ENCODE measurements around the gene CATSPERB. TPM values are rescaled to one million over a fixed set of nuclear protein-coding genes. Genes with fewer than 3 reads are reported as not detected.

CATSPERB gene
- total and polyA plus RNA-seq, 8 donors: 0.31 to 56.5 (median 3.5) TPM

GRCh38 chr14:91732859-91733477, 1.1 kb upstream of the CATSPERB start:
- Histone ChIP-seq H3K4me1 (peaks cover 0 to 4% (median 0%) of the 10 kb centered on the region in 4 donors), H3K27me3 (no peaks in the 10 kb centered on the region), H3K9me3 (no peaks in the 10 kb centered on the region), H3K36me3 (no peaks in the 10 kb centered on the region), H3K27ac (no peak overlapping the region), H3K4me3 (no peak overlapping the region)
- TF ChIP-seq POLR2AphosphoS5 (IDR thresholded peaks at IDR 0.05) (no peak), POLR2A (IDR thresholded peaks at IDR 0.05) (no peak), CTCF (IDR thresholded peaks at IDR 0.05) (no peak), EP300 (IDR thresholded peaks at IDR 0.05) (no peak)
- intact Hi-C loops (cut with DNase I; ENCODE audit: low total_unique reads): no loop called here
- 41 to 66% (median 54%) methylated on average over 2 of the region's 2 CpGs for WGBS, 5 donors
- DNase-seq: no peak

GRCh38 chr14:91732439-91732838, 553 bp upstream of the CATSPERB start:
- DNase-seq: no peak
- Histone ChIP-seq H3K9me3 (no peaks in the 10 kb centered on the region), H3K36me3 (no peaks in the 10 kb centered on the region), H3K4me3 (no peak overlapping the region), H3K27me3 (no peaks in the 10 kb centered on the region), H3K4me1 (peaks cover 0 to 4% (median 0%) of the 10 kb centered on the region in 4 donors), H3K27ac (no peak overlapping the region)
- no peak for TF ChIP-seq POLR2AphosphoS5 (IDR thresholded peaks at IDR 0.05)
- intact Hi-C loops (cut with DNase I; ENCODE audit: low total_unique reads): no loop called here
- WGBS, 5 donors: 73 to 81% (median 78%) methylated on average over 5 of the region's 5 CpGs

GRCh38 chr14:91731018-91731417, 868 bp downstream of the CATSPERB start:
- Histone ChIP-seq H3K9me3 (no peaks in the 10 kb centered on the region), H3K36me3 (no peaks in the 10 kb centered on the region), H3K4me3 (no peak overlapping the region), H3K27ac (no peak overlapping the region), H3K27me3 (no peaks in the 10 kb centered on the region), H3K4me1 (peaks cover 0 to 4% (median 0%) of the 10 kb centered on the region in 4 donors)
- WGBS, 5 donors: 26 to 60% (median 33%) methylated on average over 2 of the region's 2 CpGs
- TF ChIP-seq POLR2AphosphoS5 (IDR thresholded peaks at IDR 0.05) (peak in 1 of 3 donors; percentile 18), CTCF (IDR thresholded peaks at IDR 0.05) (no peak)
- intact Hi-C loops (cut with DNase I; ENCODE audit: low total_unique reads): no loop called here
- peak in 1 of 2 donors; percentile 73 for DNase-seq

GRCh38 chr14:91729756-91730155, 2.1 kb downstream of the CATSPERB start:
- Histone ChIP-seq H3K27ac (no peak overlapping the region), H3K4me3 (no peak overlapping the region), H3K27me3 (no peaks in the 10 kb centered on the region), H3K4me1 (peaks cover 0 to 4% (median 0%) of the 10 kb centered on the region in 4 donors), H3K36me3 (no peaks in the 10 kb centered on the region), H3K9me3 (no peaks in the 10 kb centered on the region)
- no peak for TF ChIP-seq EP300 (IDR thresholded peaks at IDR 0.05)
- TF ChIP-seq CTCF (IDR thresholded peaks at IDR 0.05): no peak
- TF ChIP-seq POLR2A (IDR thresholded peaks at IDR 0.05): no peak
- TF ChIP-seq POLR2AphosphoS5 (IDR thresholded peaks at IDR 0.05): no peak
- intact Hi-C loops (cut with DNase I; ENCODE audit: low total_unique reads): no loop called here
- WGBS, 5 donors: 71 to 93% (median 74%) methylated on average over 3 of the region's 3 CpGs
- no peak for DNase-seq

GRCh38 chr14:91728616-91729183, 3.2 kb downstream of the CATSPERB start:
- DNase-seq: no peak
- Histone ChIP-seq H3K4me3 (no peak overlapping the region), H3K4me1 (peaks cover 0 to 4% (median 0%) of the 10 kb centered on the region in 4 donors), H3K27me3 (no peaks in the 10 kb centered on the region), H3K9me3 (no peaks in the 10 kb centered on the region), H3K36me3 (no peaks in the 10 kb centered on the region), H3K27ac (no peak overlapping the region)
- TF ChIP-seq POLR2A (IDR thresholded peaks at IDR 0.05) (no peak), POLR2AphosphoS5 (IDR thresholded peaks at IDR 0.05) (no peak), EP300 (IDR thresholded peaks at IDR 0.05) (no peak), CTCF (IDR thresholded peaks at IDR 0.05) (no peak)
- WGBS, 5 donors: 61 to 86% (median 83%) methylated on average over 4 of the region's 4 CpGs
- intact Hi-C loops (cut with DNase I; ENCODE audit: low total_unique reads): no loop called here

All from stomach (tissue), 9 donors.